Measurements from ENCODE around the gene C10orf71.

C10orf71 gene, protein sequence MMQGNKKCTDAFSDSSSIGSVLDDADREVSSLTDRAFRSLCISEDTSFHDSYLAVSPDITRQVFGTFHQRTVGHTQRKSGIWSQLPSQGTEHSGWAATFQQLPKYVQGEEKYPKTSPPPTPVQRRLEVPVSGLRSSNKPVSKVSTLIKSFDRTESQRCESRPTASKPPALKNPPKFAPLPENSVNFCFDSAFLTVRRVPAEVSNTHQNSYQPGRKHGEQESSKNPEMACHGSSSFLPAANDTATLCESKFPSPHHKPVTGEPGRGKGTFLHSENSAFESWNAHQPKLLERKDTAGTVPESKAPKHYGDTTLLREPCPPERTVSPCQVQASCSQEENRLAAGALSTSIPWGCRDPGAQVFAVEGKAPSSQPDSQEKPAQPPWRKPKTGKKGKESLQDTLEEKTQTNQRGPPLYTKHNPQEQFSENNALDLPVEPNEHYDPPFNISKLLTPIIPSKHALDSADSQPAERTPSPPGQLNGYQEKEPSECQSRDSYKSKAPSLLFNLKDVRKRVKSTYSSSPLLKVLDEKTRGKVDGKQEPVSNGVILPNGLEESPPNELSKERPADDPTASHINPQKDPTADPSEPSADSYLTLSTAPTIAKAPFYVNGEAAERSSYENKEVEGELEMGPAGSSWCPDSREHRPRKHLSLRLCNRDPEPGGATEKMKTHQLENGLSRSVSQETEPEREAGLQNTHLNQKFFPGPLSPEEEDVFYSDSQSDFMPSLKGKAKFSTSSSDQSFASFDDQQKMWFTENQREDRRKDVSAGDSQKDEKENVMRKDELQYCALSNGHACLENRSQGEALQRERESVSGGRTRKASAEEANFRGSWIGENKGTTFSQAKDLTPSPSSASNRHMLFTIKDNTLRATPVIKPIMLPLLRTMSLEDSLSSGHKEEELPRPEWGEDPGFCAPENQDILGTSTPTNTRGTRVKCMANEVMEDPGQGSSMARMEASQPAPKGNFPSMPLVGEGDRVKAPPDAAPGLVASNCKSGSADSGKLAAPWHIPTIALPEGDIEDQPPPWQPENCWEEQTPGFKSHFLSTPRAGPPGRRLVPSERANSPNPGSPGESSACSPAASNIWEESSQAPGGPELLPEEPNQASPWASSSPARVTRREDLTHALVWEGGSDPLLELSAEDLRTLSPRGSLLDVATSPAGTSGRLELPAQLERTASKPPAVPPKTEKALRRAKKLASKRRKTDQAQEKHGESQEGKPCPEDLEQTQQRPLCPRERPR (N-terminal part only)

DNA sequence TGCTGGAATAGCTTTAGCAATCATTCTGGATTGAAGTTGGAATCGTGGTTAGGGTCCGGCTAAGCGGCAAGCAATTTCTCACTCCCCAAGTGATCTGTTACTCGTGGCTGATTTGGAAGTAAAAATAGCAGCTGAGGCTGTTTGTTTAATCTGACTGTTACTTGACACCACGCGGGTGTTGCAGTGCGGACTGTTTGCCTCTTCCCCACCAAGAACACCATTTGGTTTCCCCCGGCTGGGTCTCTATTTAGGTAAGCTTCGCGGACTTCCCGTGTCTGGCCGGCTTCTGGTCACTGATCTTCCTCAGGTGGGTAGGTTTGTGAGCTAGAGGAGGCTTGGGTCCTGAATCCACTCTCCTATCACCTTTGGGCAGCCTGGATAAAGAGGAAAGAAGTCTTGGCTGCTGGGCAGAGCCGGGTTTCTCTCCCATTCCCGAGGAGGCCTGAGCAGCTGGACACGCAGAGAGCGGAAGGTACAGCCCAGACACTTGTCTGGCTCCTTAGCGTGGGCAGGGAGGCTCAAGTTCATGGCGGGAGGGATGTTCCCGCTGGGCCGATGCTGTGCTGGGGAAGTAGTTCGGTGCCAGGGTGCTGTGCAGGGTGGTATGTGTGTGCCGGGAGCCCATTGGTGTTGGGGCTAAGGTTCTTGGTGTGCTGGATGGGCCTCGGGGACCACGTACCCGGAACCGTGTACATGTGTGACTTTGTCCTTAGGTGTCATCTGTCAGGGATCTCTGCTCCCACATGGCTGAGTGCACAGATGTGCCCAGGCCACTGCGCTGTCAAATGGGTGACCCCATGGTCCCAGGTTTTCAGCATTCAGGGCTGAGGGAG is at the start of gene C10orf71:
C10orf71 (plus strand) TSS at position 188 of the 833 bp plus-strand sequence. CDS start 23,376 bp downstream, outside the sequence.
- no peak for DNase-seq (ENCODE audit: low spot score)

DNA sequence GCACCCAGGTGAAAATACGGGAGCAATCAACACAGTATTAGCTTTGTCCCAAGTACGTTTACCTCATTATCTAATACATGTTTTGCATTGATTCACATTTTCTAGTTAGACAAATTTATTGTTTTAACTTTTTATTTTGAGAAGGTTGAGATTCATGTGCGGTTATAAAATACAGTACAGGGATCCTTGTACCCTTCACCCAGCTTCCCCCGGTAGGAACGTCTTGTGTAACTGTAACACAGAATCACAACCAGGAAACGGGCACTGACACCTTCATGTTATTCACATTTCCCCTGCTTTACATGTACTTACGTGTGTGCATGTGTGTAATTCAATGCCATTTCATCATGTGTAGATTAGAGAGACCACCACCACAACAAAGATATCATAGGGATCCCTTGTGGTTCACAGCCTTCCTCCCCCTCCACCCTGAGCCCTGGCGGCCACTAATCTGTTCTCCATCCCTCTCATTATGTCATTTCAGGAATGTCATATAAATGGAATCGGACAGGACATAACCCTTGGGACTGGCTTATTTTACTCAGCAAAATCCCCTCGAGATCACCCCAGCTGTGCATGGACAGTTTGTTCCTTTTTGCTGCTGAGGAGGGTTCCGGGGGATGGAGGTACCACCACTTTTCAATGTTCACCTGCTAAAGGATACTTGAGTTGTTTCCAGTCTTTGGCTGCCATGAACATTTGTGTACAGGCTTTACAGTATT is 46.5 kb upstream of the C10orf71 start:
- DNase-seq (ENCODE audit: low spot score) = no peak

DNA sequence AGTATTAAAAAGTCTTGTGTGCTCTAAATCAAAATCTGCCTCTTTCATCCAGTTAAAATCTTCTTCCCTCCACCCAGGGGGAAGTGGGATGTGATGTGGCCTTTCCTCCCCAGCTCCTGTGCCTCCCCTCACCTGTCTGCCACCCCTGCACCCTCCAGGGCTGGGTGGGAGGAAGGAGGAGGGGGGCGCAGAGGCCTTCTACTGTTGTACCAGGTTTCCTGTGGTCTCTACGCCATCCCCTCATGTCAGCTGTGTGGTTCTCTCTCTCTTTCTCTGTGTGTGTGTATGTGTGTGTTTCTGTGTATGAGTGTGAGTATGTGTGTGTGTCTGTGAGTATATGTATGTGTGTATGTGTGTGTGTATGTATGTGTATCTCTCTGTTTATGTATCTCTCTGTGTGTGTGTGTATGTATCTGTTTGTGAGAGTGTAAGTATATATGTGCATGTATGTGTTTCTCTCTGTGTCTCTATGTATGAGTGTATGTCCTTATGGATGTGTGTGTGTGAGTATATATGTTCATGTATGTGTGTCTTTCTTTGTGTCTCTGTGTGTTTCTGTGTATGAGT is 45.5 kb upstream of the C10orf71 start:
- no peak for DNase-seq (ENCODE audit: low spot score)

DNA sequence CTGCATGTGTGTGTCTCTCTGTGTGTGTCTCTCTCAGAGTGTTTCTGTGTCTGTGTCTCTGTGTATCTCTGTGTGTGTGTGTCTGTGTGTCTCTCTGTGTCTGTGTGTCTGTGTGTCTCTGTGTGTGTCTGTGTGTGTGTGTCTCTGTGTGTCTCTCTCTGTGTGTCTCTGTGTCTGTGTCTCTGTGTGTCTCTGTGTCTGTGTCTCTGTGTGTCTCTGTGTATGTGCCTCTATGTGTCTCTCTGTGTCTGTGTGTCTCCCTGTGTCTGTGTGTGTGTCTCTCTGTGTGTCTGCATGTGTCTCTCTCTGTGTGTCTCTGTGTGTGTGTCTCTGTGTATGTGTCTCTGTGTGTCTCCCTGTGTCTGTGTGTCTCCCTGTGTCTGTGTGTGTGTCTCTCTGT is 44.8 kb upstream of the C10orf71 start:
- DNase-seq (ENCODE audit: low spot score) = no peak

DNA sequence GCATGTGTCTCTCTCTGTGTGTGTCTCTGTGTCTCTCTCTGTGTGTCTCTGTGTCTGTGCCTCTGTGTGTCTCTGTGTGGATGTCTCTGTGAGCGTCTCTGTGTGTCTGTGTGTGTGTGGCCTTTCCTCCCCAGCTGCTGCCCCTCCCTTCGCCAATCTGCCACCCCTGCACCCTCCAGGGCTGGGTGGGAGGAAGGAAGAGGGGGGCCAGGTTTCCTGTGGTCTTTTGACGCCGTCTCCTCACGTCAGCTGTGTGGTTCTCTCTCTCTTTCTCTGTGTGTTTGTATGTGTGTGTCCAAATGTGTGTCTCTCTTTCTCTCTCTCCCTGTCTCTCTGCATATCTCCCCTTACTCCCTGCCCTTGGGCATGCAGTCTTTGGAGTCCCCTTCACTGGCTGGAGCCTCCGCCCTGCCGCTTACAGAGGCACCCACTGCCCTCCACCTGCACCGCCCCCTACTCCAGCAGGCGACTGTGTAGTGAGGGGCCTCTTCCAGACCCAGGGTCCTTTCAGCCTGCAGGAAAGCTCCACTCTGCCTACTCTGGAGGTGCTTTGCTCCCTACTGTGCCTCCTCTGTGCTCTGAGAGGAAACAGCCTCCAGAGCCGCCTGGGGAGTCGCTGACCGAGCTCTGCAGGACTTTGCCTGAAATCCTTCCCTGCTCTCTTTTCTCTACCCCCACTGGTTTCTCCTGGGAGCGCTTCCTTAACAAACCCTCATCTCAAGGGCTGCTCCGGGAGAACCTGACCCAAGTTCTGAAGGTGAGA is 44.2 kb upstream of the C10orf71 start:
- DNase-seq (ENCODE audit: low spot score) = peak; percentile 48

DNA sequence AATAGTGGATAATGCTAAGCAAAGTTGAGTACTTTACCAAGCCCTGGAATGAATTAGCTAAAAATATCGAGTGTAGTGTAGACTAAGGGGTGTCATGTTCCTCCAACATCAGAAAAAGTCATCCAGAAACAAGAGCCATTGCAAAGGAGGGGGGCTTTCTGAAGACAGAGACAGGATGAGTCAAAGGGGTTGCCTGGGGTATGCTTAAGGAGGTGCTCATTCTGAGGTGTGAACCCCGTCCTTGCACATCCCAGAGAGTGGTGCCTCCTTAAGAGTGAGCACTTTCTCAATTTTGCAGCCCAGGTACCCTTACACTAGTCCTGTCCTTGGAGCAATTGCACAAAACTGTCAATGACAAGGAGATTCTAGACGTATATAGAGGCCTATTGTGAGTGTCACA is 43.1 kb upstream of the C10orf71 start:
- no peak for DNase-seq (ENCODE audit: low spot score)

DNA sequence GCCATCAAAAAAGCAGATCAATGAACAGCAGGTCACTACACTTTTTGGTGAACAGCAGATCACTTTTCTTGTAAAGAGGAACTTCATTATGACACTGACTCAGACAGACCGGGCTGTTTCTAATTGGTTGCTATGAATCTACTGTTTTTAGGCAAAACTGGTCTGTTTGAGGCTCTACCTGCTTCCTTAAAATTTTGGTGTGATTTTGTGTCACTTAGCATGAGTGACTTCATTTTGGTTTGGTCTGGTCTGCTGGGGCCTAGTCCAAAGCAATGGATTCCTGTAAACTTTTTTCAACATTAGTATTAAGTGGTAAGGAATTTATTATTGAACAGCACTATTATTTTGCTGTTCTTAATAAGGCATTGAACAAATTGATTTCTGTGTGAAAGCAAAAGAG is 41.8 kb upstream of the C10orf71 start:
- DNase-seq (ENCODE audit: low spot score) = no peak

DNA sequence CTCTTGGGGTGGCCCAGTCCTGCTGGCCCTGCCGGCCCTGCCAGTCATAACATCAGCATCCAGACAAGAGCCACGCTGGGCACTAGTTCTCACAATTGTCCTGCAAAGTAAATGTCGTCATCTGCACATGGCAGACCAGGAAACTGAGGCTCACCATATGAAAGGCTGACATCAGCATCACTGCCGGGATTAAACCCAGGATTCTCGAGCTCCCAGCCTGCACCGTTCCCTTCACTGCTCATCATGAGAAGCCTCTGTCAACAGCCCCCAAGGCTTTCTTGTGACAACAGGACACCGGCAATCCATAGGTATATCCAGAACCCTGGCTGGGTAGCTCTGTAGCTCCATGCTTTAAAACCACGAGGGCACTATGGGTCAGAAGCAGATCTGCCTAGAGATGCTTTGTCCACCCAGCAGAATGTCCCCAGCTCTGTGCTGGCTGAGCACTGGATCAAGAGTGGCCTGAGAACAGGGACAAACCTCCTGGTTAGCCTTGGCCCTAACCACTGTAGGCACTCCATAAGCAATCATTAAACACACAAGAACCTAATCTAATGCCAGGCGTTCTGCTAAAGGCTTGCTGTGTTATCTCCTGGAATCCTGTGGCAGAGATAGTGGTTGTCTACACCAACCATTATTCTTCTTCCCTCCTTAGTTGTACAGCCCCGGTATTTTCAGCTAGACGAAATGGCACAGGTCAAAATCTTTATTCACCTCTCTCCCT is 41.2 kb upstream of the C10orf71 start:
- no peak for DNase-seq (ENCODE audit: low spot score)

DNA sequence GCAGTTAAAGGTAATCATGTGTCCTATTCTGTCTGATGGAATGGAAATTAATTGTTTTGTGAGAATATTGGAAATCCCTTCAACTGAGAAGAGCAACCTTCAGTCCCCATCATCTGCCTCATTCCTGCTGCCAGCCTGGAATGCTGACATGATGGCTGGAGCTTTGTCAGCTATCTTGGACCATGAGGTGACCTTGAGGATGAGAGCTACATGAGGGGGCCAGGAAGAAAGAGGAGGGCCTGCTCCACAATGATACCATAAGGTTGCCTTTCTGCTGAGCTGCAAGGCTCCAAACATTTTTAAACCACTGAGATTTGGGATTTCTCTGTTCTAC is 40.7 kb upstream of the C10orf71 start:
- no peak for DNase-seq (ENCODE audit: low spot score)

DNA sequence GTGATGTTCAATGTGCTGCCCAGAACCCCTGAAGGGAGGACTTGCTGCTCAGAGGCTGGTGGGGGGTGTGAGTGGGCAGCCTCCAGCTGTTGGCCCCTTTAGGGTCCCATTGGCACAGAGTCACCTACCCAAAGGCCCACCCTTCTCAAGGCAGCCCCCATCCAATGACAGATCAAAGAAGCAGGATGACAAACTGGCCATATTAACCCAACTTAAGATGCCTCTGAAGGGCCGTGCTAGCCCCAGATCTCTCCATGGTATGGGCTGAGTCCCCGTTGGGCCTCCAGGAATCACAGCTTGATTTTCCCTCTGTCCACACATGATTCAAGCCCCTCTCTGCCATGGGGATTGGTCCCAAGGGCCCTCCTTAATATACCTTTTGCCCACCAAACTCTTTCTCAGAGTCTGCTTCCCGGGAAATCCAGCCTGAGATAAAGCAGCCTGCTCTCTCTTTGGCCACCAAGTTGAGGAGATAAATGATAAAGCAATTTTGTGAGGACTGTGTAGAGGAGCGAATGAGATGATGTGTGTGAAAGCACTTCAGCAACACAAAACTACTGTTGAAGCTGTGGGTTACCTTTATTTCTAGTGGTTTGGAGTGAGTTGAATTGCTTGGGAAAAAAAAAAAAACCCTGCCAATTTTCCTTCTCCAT is 38.2 kb upstream of the C10orf71 start:
- peak; percentile 15 for DNase-seq (ENCODE audit: low spot score)

DNA sequence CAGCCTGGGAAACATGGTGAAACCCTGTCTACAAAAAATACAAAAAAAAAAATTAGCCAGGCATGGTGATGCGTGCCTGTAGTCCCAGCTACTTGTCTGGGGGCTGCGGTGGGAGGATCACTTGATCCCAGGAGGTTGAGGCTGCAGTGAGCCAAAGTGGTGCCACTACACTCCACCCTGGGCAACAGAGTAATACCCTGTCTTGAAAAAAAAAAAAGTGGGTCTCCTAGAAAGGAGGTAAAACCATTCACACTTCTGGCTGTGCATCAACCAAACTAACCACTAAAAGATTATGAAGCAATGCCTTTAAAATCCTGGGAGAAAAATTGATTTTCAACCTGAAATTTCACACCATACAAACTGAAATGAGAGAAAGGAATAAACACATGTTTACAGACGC is 35.4 kb upstream of the C10orf71 start:
- DNase-seq (ENCODE audit: low spot score) = no peak

DNA sequence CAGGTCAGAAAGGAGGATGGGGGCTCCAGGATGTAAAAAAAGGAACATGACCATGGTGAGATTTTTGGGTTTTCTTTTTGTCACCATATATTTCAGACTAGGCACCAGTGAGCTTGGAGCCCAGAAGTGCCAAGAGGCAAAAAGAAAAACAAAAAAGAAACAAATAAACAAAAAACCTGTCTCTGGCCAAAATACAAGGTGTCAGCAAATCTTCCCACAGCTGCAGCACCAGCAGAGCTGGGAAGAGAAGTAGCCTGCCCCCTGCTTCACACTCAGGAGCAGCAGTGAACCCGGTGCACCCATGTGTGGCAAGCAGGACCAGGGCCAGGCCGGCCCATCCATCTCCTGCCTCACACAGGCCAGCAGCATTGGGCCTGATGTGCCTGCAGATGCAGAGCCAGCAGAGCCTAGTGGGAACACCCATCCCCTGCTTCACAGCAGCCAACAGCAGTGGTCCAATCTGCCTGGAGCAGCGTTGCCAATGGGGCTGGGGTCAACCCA is 34.7 kb upstream of the C10orf71 start:
- peak; percentile 18 for DNase-seq (ENCODE audit: low spot score)

DNA sequence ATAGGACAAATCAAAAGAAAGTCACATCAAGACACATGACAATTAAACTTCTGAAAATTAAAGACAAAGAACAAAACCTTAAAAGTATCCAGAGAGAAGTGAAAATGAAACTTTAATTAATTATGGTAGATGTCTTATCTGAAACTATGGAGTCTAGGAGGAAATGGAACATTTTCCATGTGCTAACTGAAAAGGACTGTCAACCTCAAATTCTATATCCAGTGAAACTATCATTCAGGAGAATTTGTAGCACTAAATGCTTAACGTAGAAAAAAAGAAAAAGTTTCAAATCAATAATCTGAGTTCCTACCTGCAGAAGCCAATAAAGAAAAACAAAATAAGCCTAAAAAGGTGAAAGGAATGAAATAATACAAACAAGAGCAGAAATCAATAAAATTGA is 33.1 kb upstream of the C10orf71 start:
- no peak for DNase-seq (ENCODE audit: low spot score)

DNA sequence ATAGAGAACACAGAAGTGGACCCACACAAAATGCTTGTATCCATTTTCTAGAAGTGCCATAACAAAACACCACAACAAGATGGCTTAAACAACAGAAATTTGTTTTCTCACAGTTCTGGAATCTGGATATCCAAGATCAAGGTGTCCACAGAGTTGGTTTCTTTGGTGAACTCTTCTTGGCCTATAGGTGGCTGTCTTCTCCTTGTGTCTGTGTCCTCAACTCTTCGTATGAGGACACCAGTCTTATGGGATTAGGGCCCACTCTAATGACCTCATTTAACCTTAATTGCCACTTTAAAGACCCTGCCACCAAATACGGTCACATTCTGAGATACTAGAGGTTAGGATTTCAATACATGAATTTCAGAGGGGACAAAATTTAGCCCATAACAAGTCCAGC is 30.8 kb upstream of the C10orf71 start:
- no peak for DNase-seq (ENCODE audit: low spot score)

DNA sequence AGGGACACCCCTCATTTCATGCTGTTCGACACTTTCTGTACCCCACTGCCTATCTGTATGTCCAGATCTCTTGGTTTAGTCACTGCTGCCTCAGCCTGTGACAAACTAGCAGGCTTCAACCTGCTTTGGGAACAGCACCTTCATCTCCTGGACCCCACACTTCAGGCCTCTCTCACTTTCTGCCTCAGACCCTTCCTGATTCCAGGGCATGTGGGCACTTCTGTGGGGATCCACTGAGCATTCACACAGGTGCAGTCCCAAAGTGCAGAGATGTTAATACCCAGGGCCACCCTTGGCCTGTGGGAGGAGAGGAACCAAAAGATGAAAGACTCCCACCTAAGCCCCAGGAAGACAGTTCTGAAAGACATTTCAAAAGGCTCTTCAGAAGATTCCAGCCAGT is 29.4 kb upstream of the C10orf71 start:
- DNase-seq (ENCODE audit: low spot score) = peak; percentile 21

DNA sequence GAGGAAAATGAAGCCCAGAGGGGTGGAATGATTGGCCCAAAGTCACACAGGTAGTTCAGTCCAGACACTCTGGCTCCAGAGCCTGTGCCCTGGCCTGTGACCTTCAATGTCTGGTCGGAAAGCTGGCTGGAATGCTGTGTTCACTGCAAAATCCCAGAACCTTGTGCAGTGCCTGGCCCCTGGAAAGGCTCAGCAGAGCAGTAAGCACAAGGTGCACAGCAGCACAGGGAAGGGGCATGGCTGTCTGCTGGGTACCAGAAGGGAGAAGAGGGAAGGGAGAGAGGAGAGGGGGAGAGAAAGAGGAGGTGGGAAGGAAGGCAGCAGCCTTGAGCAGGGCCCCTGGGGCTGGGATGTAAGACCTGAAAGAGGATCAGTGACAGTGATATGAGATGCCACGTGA is 28.4 kb upstream of the C10orf71 start:
- DNase-seq (ENCODE audit: low spot score) = peak; percentile 22

DNA sequence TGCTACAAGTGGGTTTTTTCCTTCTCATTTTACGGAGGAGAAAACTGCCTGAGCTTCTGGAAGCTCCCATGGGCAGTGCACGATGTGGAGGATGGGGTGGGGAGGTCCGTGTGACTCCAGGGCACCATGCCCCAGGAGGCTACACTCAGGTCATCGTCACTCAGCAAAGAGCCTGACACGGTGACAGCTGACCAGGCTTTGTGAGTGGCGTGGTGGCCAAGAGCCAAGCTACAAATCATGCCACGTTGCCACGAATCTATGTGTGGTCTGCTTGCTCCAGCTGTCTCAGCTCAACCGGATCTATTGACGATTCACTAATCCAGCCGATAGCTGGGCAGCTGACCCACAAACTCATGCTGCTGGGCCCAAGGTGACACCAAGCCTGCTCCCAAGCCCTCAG is 27.6 kb upstream of the C10orf71 start:
- no peak for DNase-seq (ENCODE audit: low spot score)

Measured in ecto neural progenitor cell (in vitro differentiated cells).